SU-DHL-6 (cell line): ENCODE measurements around the gene TNPO1.

Source experiments
- H2AFZ ChIP-seq: fragments of 200-600 bp; sonication (generic); 2 replicates; pipeline ENCODE4 v1.6.1; 2014; ENCODE audit warnings: low read depth, mild to moderate bottlenecking, moderate library complexity, mixed read lengths, antibody characterized with exemption, low read length; ENCODE audit not compliant: severe bottlenecking
- H3F3A ChIP-seq: fragments of 200-600 bp; shearing (Covaris generic); 2 replicates; pipeline ENCODE4 v1.6.0; 2016; ENCODE audit warnings: antibody characterized with exemption, mild to moderate bottlenecking; ENCODE audit not compliant: insufficient read depth
- H3K27ac ChIP-seq: fragments of 200-600 bp; sonication (generic); 2 replicates; pipeline ENCODE4 v1.5.1; 2016; ENCODE audit warnings: low read depth, mild to moderate bottlenecking, low read length, moderate library complexity, mixed read lengths
- H3K27me3 ChIP-seq: fragments of 200-600 bp; sonication (generic), shearing (Covaris generic); 2 replicates; pipeline ENCODE4 v1.6.0; 2014; ENCODE audit warnings: mild to moderate bottlenecking, low read length
- H3K36me3 ChIP-seq: fragments of 200-600 bp; sonication (generic); 2 replicates; pipeline ENCODE4 v1.6.1; 2014; ENCODE audit warnings: mild to moderate bottlenecking, low read length, mixed read lengths
- H3K4me2 ChIP-seq: fragments of 300-600, 200-600 bp; shearing (Covaris generic), sonication (generic); 2 replicates; pipeline ENCODE4 v1.6.0; 2014; ENCODE audit warnings: low read length, low read depth, mild to moderate bottlenecking; ENCODE audit not compliant: poor library complexity, severe bottlenecking
- H3K4me3 ChIP-seq: fragments of 200-600 bp; sonication (generic); 2 replicates; pipeline ENCODE4 v1.5.1; 2014; ENCODE audit warnings: antibody characterized with exemption, low read length, mild to moderate bottlenecking, mixed read lengths; ENCODE audit not compliant: insufficient read depth, poor library complexity, severe bottlenecking
- H3K79me2 ChIP-seq: fragments of 200-600 bp; sonication (generic); 2 replicates; pipeline ENCODE4 v1.6.1; 2014; ENCODE audit warnings: mild to moderate bottlenecking, low read length, moderate library complexity; ENCODE audit not compliant: insufficient read depth
- H3K9ac ChIP-seq: fragments of 200-600 bp; sonication (generic); 2 replicates; pipeline ENCODE4 v1.7.0; 2014; ENCODE audit warnings: mild to moderate bottlenecking, low read length
- H3K9me2 ChIP-seq: fragments of 200-600 bp; sonication (generic); replicated peaks from 2 replicates; pipeline ENCODE4 v1.6.1; 2014; ENCODE audit warnings: low read length; ENCODE audit not compliant: insufficient read depth
- H3K9me3 ChIP-seq: fragments of 200-600 bp; sonication (generic); 2 replicates; pipeline ENCODE4 v1.6.1; 2014; ENCODE audit warnings: low read length, mixed read lengths; ENCODE audit not compliant: insufficient read depth
- H4K20me1 ChIP-seq: fragments of 200-600 bp; sonication (generic); 2 replicates; pipeline ENCODE4 v1.6.1; 2014; ENCODE audit warnings: low read depth, mild to moderate bottlenecking, antibody characterized with exemption, low read length, moderate library complexity, mixed read lengths
- CTCF ChIP-seq: fragments of 200-600 bp; sonication (generic); IDR thresholded peaks from one replicate; pipeline ENCODE4 v1.5.1; 2017; ENCODE audit warnings: antibody characterized with exemption, mild to moderate bottlenecking, low read length, moderate library complexity; ENCODE audit not compliant: insufficient read depth, poor library complexity, severe bottlenecking
- EZH2phosphoT487 ChIP-seq: fragments of 200-600 bp; sonication (generic), shearing (Covaris generic); conservative IDR thresholded peaks from 2 replicates; pipeline ENCODE4 v1.6.1; 2018; ENCODE audit warnings: mild to moderate bottlenecking, antibody characterized with exemption, low read length, moderate library complexity, mixed read lengths

TNPO1 gene

GRCh38 chr5:72884892-72885291 is 68.4 kb downstream of the TNPO1 start:
- Histone ChIP-seq H3K9me3 (no peaks in the 10 kb centered on the region), H3F3A (no peaks in the 10 kb centered on the region), H3K79me2 (peaks cover 5% of the 10 kb centered on the region; the same call in 1 of the 2 replicates), H3K4me2 (no peak overlapping the region), H3K9ac (no peak overlapping the region), H3K27ac (no peak overlapping the region), H3K9me2 (no peaks in the 10 kb centered on the region), H3K36me3 (peaks cover 61% of the 10 kb centered on the region), H4K20me1 (no peaks in the 10 kb centered on the region), H2AFZ (no peak overlapping the region), H3K4me3 (no peak overlapping the region), H3K27me3 (no peaks in the 10 kb centered on the region)
- TF ChIP-seq CTCF (no peak), EZH2phosphoT487 (no peak)

- peaks cover 5% of the 10 kb centered on the region; the same call in 1 of the 2 replicates for H3K79me2 ChIP-seq
Measured at GRCh38 chr5:72885824-72886223, 69.4 kb downstream of the TNPO1 start.

GRCh38 chr5:72888595-72888994 is 72.1 kb downstream of the TNPO1 start:
- no peak overlapping the region for H3K9ac ChIP-seq
- no peak overlapping the region for H3K4me2 ChIP-seq
- H3K4me3 ChIP-seq, result no peak overlapping the region
- H3F3A ChIP-seq, result no peaks in the 10 kb centered on the region
- no peaks in the 10 kb centered on the region for H3K27me3 ChIP-seq
- TF ChIP-seq EZH2phosphoT487, result no peak
- no peak for TF ChIP-seq CTCF
- no peak overlapping the region for H2AFZ ChIP-seq
- no peaks in the 10 kb centered on the region for H3K9me3 ChIP-seq
- H3K36me3 ChIP-seq, result peaks cover 63% of the 10 kb centered on the region
- no peaks in the 10 kb centered on the region for H3K9me2 ChIP-seq
- no peak overlapping the region for H3K27ac ChIP-seq
- H4K20me1 ChIP-seq, result no peaks in the 10 kb centered on the region
- peaks cover 5% of the 10 kb centered on the region; the same call in 1 of the 2 replicates for H3K79me2 ChIP-seq

More at GRCh38 chr5:72885824-72886223, 69.4 kb downstream of the TNPO1 start:
- no peak overlapping the region for H3K4me2 ChIP-seq
- no peaks in the 10 kb centered on the region for H3K9me2 ChIP-seq
- H4K20me1 ChIP-seq, result no peaks in the 10 kb centered on the region
- H3K27ac ChIP-seq, result no peak overlapping the region
- H3K27me3 ChIP-seq, result no peaks in the 10 kb centered on the region
- TF ChIP-seq CTCF (no peak), EZH2phosphoT487 (no peak)
- no peaks in the 10 kb centered on the region for H3F3A ChIP-seq
- H2AFZ ChIP-seq, result no peak overlapping the region
- H3K36me3 ChIP-seq, result peaks cover 63% of the 10 kb centered on the region
- H3K9ac ChIP-seq, result no peak overlapping the region
- no peak overlapping the region for H3K4me3 ChIP-seq
- H3K9me3 ChIP-seq, result no peaks in the 10 kb centered on the region
